GM19452 (cell line): ENCODE data around the gene PKP3.
"Not testable (repeated sequence)": the region's sequence is repeated elsewhere in the genome, so short reads cannot be mapped to it uniquely, and the experiment has no call there.

Experiments
- ATAC-seq: cut with Tn5 transposase; IDR thresholded peaks from one replicate; pipeline ENCODE4 v1.9.1; 2021; ENCODE audit not compliant: unreplicated experiment

The PKP3 gene

GRCh38 chr11:363443-363805 is 30.6 kb upstream of the PKP3 start:
- ATAC-seq = not testable (repeated sequence)

- no peak for ATAC-seq
Observed at GRCh38 chr11:363948-364761, 29.9 kb upstream of the PKP3 start.

- no peak for ATAC-seq
Observed at GRCh38 chr11:364991-365725, 28.9 kb upstream of the PKP3 start.

- no peak for ATAC-seq
Observed at GRCh38 chr11:365831-366230, 28.2 kb upstream of the PKP3 start.

- no peak for ATAC-seq
Observed at GRCh38 chr11:367956-368413, 26.0 kb upstream of the PKP3 start.

- ATAC-seq = no peak
Observed at GRCh38 chr11:368414-369335, 25.3 kb upstream of the PKP3 start.

GRCh38 chr11:369336-370018 is 24.5 kb upstream of the PKP3 start, which contains the start of gene B4GALNT4:
Gene B4GALNT4 (plus strand): TSS chr11:369499. CDS start chr11:369804, 305 bp downstream.
- no peak for ATAC-seq

- ATAC-seq = no peak
Observed at GRCh38 chr11:370070-370941, 23.7 kb upstream of the PKP3 start.

GRCh38 chr11:371051-371450 is 23.0 kb upstream of the PKP3 start:
- ATAC-seq = no peak

- ATAC-seq = no peak
Observed at GRCh38 chr11:371716-372590, 22.1 kb upstream of the PKP3 start.

GRCh38 chr11:372809-373715 is 20.9 kb upstream of the PKP3 start:
- no peak for ATAC-seq

GRCh38 chr11:373716-374551 is 20.1 kb upstream of the PKP3 start:
- no peak for ATAC-seq

- ATAC-seq = no peak
Observed at GRCh38 chr11:375065-376025, 18.7 kb upstream of the PKP3 start.

- ATAC-seq = no peak
Observed at GRCh38 chr11:376531-377173, 17.4 kb upstream of the PKP3 start.
